Measurements from ENCODE around the gene SLC10A7.

The SLC10A7 gene

GRCh38 chr4:146470604-146471003 lies 51.1 kb downstream of the SLC10A7 start:
- Histone ChIP-seq H3K79me2 (ENCODE audit: low read length) (no peaks in the 10 kb centered on the region), H3K27me3 (ENCODE audit: low read depth, low read length) (no peaks in the 10 kb centered on the region), H3K4me3 (ENCODE audit: low read length) (no peak overlapping the region), H3K9me3 (ENCODE audit: insufficient read depth, low read length) (no peaks in the 10 kb centered on the region), H2AFZ (ENCODE audit: low read depth, low read length) (no peak overlapping the region), H3K27ac (ENCODE audit: low read length) (no peak overlapping the region), H3K4me1 (ENCODE audit: low read length) (peaks cover 4% of the 10 kb centered on the region), H4K20me1 (ENCODE audit: insufficient read depth, low read length) (no peaks in the 10 kb centered on the region), H3K4me2 (ENCODE audit: low read length) (no peak overlapping the region), H3K9ac (ENCODE audit: low read length) (no peak overlapping the region), H3K36me3 (replicated peaks; ENCODE audit: low read depth, low read length) (no peaks in the 10 kb centered on the region)
- no peak for TF ChIP-seq EZH2phosphoT487 (IDR thresholded peaks at IDR 0.05; ENCODE audit: low read depth)
- TF ChIP-seq CTCF (IDR thresholded peaks at IDR 0.05; ENCODE audit: low read depth, low read length) = no peak

- no peaks in the 10 kb centered on the region for H3K9me3 ChIP-seq (ENCODE audit: insufficient read depth, low read length)
- H4K20me1 ChIP-seq (ENCODE audit: insufficient read depth, low read length) = no peaks in the 10 kb centered on the region
- peaks cover 6% of the 10 kb centered on the region for H3K4me1 ChIP-seq (ENCODE audit: low read length)
- H3K36me3 ChIP-seq (replicated peaks; ENCODE audit: low read depth, low read length) = no peaks in the 10 kb centered on the region
- no peak overlapping the region for H3K4me3 ChIP-seq (ENCODE audit: low read length)
- H3K79me2 ChIP-seq (ENCODE audit: low read length) = no peaks in the 10 kb centered on the region
- no peaks in the 10 kb centered on the region for H3K27me3 ChIP-seq (ENCODE audit: low read depth, low read length)
- no peak overlapping the region for H3K4me2 ChIP-seq (ENCODE audit: low read length)
- no peak overlapping the region for H3K9ac ChIP-seq (ENCODE audit: low read length)
- H3K27ac ChIP-seq (ENCODE audit: low read length) = no peak overlapping the region
- no peak for TF ChIP-seq EZH2phosphoT487 (IDR thresholded peaks at IDR 0.05; ENCODE audit: low read depth)
- TF ChIP-seq CTCF (IDR thresholded peaks at IDR 0.05; ENCODE audit: low read depth, low read length) = no peak
- H2AFZ ChIP-seq (ENCODE audit: low read depth, low read length) = no peak overlapping the region
Observed at GRCh38 chr4:146469022-146469421, 52.7 kb downstream of the SLC10A7 start.

DNA sequence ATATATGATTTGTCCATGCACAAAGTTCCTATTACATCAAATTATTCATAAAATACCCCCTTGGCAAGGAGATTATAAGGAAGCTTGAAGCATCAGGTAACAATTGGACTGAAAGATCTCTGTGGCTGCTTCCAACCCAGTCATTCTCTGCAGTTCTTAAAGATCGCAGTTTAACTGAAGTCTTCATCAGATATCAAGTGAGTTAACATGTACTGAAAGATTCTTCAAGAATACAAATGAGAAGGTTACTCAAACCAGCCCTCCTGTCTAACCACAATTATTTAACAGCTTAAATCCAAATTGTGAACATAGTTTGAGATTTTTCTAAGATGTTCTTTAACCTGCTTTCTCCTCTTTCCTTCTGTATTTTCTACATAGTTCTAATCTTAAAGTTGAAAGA lies 56.1 kb downstream of the SLC10A7 start:
- H3K9ac ChIP-seq (ENCODE audit: low read length) = no peak overlapping the region
- H2AFZ ChIP-seq (ENCODE audit: low read depth, low read length) = no peak overlapping the region
- H3K4me1 ChIP-seq (ENCODE audit: low read length) = peaks cover 6% of the 10 kb centered on the region
- H4K20me1 ChIP-seq (ENCODE audit: insufficient read depth, low read length) = no peaks in the 10 kb centered on the region
- H3K4me3 ChIP-seq (ENCODE audit: low read length) = no peak overlapping the region
- H3K9me3 ChIP-seq (ENCODE audit: insufficient read depth, low read length) = no peaks in the 10 kb centered on the region
- H3K79me2 ChIP-seq (ENCODE audit: low read length) = no peaks in the 10 kb centered on the region
- no peak overlapping the region for H3K4me2 ChIP-seq (ENCODE audit: low read length)
- no peaks in the 10 kb centered on the region for H3K27me3 ChIP-seq (ENCODE audit: low read depth, low read length)
- H3K27ac ChIP-seq (ENCODE audit: low read length) = no peak overlapping the region
- TF ChIP-seq CTCF (IDR thresholded peaks at IDR 0.05; ENCODE audit: low read depth, low read length) (no peak), EZH2phosphoT487 (IDR thresholded peaks at IDR 0.05; ENCODE audit: low read depth) (no peak)
- no peaks in the 10 kb centered on the region for H3K36me3 ChIP-seq (replicated peaks; ENCODE audit: low read depth, low read length)

DNA sequence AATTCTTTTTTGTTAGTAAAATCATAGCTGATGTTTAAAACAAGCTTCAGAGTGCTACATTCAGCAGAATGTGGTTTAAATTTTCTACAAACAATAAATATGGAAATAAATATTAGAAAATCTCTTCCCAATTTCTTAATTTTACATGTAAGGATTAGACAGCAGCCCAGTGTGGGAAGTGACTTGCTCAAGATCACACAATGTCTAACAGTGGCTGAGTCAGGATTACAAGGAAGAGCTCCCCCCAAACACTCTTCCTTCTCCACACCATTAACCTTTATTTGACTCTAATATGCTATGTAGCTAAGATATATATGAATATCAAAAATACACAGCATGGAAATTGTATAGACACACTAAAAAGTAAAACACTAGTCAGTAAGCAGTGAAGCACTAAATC lies 59.5 kb downstream of the SLC10A7 start:
- no peaks in the 10 kb centered on the region for H4K20me1 ChIP-seq (ENCODE audit: insufficient read depth, low read length)
- H3K9me3 ChIP-seq (ENCODE audit: insufficient read depth, low read length) = no peaks in the 10 kb centered on the region
- no peaks in the 10 kb centered on the region for H3K79me2 ChIP-seq (ENCODE audit: low read length)
- H3K27ac ChIP-seq (ENCODE audit: low read length) = no peak overlapping the region
- H3K4me2 ChIP-seq (ENCODE audit: low read length) = no peak overlapping the region
- peaks cover 10% of the 10 kb centered on the region for H3K36me3 ChIP-seq (replicated peaks; ENCODE audit: low read depth, low read length)
- no peak overlapping the region for H3K9ac ChIP-seq (ENCODE audit: low read length)
- peaks cover 16% of the 10 kb centered on the region for H3K4me1 ChIP-seq (ENCODE audit: low read length)
- TF ChIP-seq CTCF (IDR thresholded peaks at IDR 0.05; ENCODE audit: low read depth, low read length) (no peak), EZH2phosphoT487 (IDR thresholded peaks at IDR 0.05; ENCODE audit: low read depth) (no peak)
- no peak overlapping the region for H3K4me3 ChIP-seq (ENCODE audit: low read length)
- H2AFZ ChIP-seq (ENCODE audit: low read depth, low read length) = no peak overlapping the region
- H3K27me3 ChIP-seq (ENCODE audit: low read depth, low read length) = no peaks in the 10 kb centered on the region
